Measurements from ENCODE around the gene SINHCAF. TPM values are rescaled to one million over a fixed set of nuclear protein-coding genes. Genes with fewer than 3 reads are reported as not detected.

Gene SINHCAF
- total RNA-seq, 1 experiment from 2014 or later = 179 TPM

DNA sequence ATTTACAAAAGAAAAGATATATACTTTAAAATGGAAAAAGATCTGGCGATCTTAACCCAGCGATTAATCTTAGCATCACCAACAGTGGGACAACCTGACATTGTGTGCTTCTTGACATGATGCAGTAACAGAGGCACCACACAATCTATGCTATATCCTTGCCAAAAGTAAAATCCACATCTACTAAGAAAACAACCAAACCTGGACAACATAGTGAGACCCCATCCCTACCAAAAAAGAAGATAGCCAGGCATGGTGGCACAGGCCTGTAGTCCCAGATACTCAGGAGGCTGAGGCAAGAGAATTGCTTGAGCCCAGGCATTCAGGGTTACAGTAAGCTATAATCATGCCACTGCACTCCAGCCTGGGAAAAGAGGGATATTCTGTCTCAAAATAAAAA lies 50.5 kb downstream of the SINHCAF start:
- no peak overlapping the region for H3K4me2 ChIP-seq (ENCODE audit: low read length)
- H3K9me2 ChIP-seq (ENCODE audit: insufficient read depth) = no peaks in the 10 kb centered on the region
- ChIA-PET RAD21 (ENCODE audit: low non-redundant PET in 1 of 2, low total read pairs in 2 of 2, uncharacterized antibody in 2 of 2, unreplicated experiment in 2 of 2) (no interaction called here), POLR2A (no interaction called here), CTCF (interaction anchor here (1.1 kb wide), 1 partner anchor 427 kb away, joined by 4 read pairs; no protein-coding TSS in a partner anchor)
- no TSS peak for BruUV-seq (replicated peaks)
- no peaks in the 10 kb centered on the region for H3K9me3 ChIP-seq (ENCODE audit: control insufficient read depth in 1 of 2, insufficient read depth in 1 of 2, low read depth in 1 of 2, low read length in 2 of 2)
- TF ChIP-seq EZH2 (IDR thresholded peaks at IDR 0.05) = no peak
- no peak for TF ChIP-seq FOSL1 (IDR thresholded peaks at IDR 0.05; ENCODE audit: low read depth)
- TF ChIP-seq POLR2AphosphoS5 (IDR thresholded peaks at IDR 0.05; ENCODE audit: low read depth, low read length) = no peak
- TF ChIP-seq, protein P1, sequence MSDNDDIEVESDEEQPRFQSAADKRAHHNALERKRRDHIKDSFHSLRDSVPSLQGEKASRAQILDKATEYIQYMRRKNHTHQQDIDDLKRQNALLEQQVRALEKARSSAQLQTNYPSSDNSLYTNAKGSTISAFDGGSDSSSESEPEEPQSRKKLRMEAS (IDR thresholded peaks at IDR 0.05) = no peak
- TF ChIP-seq SIN3A (IDR thresholded peaks at IDR 0.05; ENCODE audit: low read depth) = no peak
- TF ChIP-seq TCF7L2 (IDR thresholded peaks at IDR 0.05; ENCODE audit: borderline replicate concordance, extremely low read depth, insufficient read depth, insufficient read length) = no peak
- TF ChIP-seq, protein P2, sequence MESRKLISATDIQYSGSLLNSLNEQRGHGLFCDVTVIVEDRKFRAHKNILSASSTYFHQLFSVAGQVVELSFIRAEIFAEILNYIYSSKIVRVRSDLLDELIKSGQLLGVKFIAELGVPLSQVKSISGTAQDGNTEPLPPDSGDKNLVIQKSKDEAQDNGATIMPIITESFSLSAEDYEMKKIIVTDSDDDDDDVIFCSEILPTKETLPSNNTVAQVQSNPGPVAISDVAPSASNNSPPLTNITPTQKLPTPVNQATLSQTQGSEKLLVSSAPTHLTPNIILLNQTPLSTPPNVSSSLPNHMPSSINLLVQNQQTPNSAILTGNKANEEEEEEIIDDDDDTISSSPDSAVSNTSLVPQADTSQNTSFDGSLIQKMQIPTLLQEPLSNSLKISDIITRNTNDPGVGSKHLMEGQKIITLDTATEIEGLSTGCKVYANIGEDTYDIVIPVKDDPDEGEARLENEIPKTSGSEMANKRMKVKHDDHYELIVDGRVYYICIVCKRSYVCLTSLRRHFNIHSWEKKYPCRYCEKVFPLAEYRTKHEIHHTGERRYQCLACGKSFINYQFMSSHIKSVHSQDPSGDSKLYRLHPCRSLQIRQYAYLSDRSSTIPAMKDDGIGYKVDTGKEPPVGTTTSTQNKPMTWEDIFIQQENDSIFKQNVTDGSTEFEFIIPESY (IDR thresholded peaks at IDR 0.05; ENCODE audit: extremely low read depth, insufficient replicate concordance, low read length) = no peak
- H4K20me1 ChIP-seq (ENCODE audit: insufficient read depth) = peaks cover 4% of the 10 kb centered on the region; the same call in 1 of the 2 replicates
- H3K27me3 ChIP-seq (ENCODE audit: insufficient read depth, low read length) = no peaks in the 10 kb centered on the region
- no peak overlapping the region for H3K27ac ChIP-seq (ENCODE audit: low read depth, low read length)
- DNase-seq (ENCODE audit: low read depth, low spot score) (no peak), ATAC-seq (no peak)
- H3K79me2 ChIP-seq (ENCODE audit: insufficient read depth, low read length) = no peaks in the 10 kb centered on the region; the same call in 1 of the 2 replicates
- no peaks in the 10 kb centered on the region for H3K4me1 ChIP-seq (ENCODE audit: control insufficient read depth in 1 of 2, insufficient read depth in 2 of 2, low read length in 2 of 2)
- intact Hi-C loops (cut with micrococcal nuclease) = no loop called here
- no peak overlapping the region for H2AFZ ChIP-seq (ENCODE audit: low read depth, low read length, poor library complexity, severe bottlenecking)
- peaks cover 5 to 19% of the 10 kb centered on the region in 2 experiments; a peak in 3 of 4 replicates for H3K36me3 ChIP-seq (ENCODE audit: control insufficient read depth in 1 of 2, insufficient read depth in 2 of 2, low read length in 2 of 2)
- no peak overlapping the region for H3K4me3 ChIP-seq (replicated peaks in 1 of 2; ENCODE audit: low read depth in 1 of 2, low read length in 2 of 2)
- no peak overlapping the region for H3K9ac ChIP-seq (ENCODE audit: low read length)

All from HCT116 (cell line).